Sigmoid colon (tissue), 7 donors: ENCODE results near the gene LSM6. TPM values are rescaled to one million over a fixed set of nuclear protein-coding genes. Genes with fewer than 3 reads are reported as not detected.

Experiments
- DNase-seq: peaks from one replicate; pipeline ENCODE4 v3.0.0-alpha.2; 2019
- H3K27ac ChIP-seq, 4 donors: fragments of 200-600 bp; sonication (generic); one replicate each; pipeline ENCODE4 v1.5.1; 2016 to 2019; ENCODE audit warnings: mild to moderate bottlenecking in 1 of 4
- H3K27me3 ChIP-seq, 3 donors: fragments of 200-600 bp; sonication (generic); one replicate each; pipeline ENCODE4 v1.5.1; 2019; ENCODE audit warnings: mild to moderate bottlenecking in 1 of 3
- H3K36me3 ChIP-seq, 4 donors: fragments of 200-600 bp; sonication (generic); one replicate each; pipeline ENCODE4 v1.5.1; 2016 to 2019
- H3K4me1 ChIP-seq, 4 donors: fragments of 200-600 bp; sonication (generic); one replicate each; pipeline ENCODE4 v1.5.1; 2017 to 2019
- H3K4me3 ChIP-seq, 4 donors: fragments of 200-600 bp; sonication (generic); one replicate each; pipeline ENCODE4 v1.5.1; 2017 to 2019; ENCODE audit warnings: mild to moderate bottlenecking in 2 of 4, moderate library complexity in 1 of 4
- H3K9me3 ChIP-seq, 4 donors: fragments of 200-600 bp in 3 of 4; sonication (generic) in 3 of 4; one replicate each; pipeline versions ENCODE4 v1.5.1 to v1.6.1; 2013 to 2019
- EP300 ChIP-seq, 4 donors: sonication (generic); formaldehyde crosslinking; IDR thresholded peaks; one replicate each; pipeline ENCODE4 v1.6.1; 2017; ENCODE audit warnings: antibody characterized with exemption in 4 of 4
- POLR2A ChIP-seq, 2 donors: fragments of 450-650 bp; IDR thresholded peaks; one replicate each; pipeline ENCODE4 v1.6.1; 2016; ENCODE audit warnings: antibody characterized with exemption in 2 of 2, mild to moderate bottlenecking in 2 of 2, moderate library complexity in 2 of 2
- POLR2AphosphoS5 ChIP-seq, 4 donors: sonication (generic); formaldehyde crosslinking; IDR thresholded peaks; one replicate each; pipeline ENCODE4 v1.6.1; 2017; ENCODE audit warnings: antibody characterized with exemption in 4 of 4
- WGBS, 2 donors: extraction: QIAGEN DNeasy Blood & Tissue Kit; methylation state at CpG; one replicate each; pipeline ENCODE4 v1.1.7; 2013; 5-methylcytosine and 5-hydroxymethylcytosine counted together
- intact Hi-C: fragments of 100-400 bp; cut with DNase I; formaldehyde crosslinking; loops from one replicate; pipeline ENCODE4 v1.15.1; 2023
- polyA plus RNA-seq, 3 donors: library from polyadenylated mRNA; stranded (reverse); fragments of 200-250 nt; gene quantifications; one replicate each; pipeline ENCODE4 v1.2.3, GENCODE V29; 2013
- total RNA-seq, 4 donors: library from RNA; depleted of rRNA; stranded (reverse); fragments of >200 nt; gene quantifications; one replicate each; pipeline ENCODE4 v1.1.0, GENCODE V29; 2016
- TF ChIP-seq, protein P1 (sequence below), 4 experiments: fragments of 450-650 bp in 3 of 4; fragments of 200-600 bp in 1 of 4; IDR thresholded peaks; one replicate each; pipeline ENCODE4 v1.5.1; 2016 to 2019; ENCODE audit warnings: antibody characterized with exemption in 4 of 4, mild to moderate bottlenecking in 3 of 4, moderate library complexity in 2 of 4
- donor health status: healthy with polysubstance abuse.
- donor health status: Bipolar disorder and iron deficiency.
- donor health status: healthy.

LSM6 gene
- total and polyA plus RNA-seq, 7 donors, result 16.9 to 78.9 (median 51.5) TPM

DNA sequence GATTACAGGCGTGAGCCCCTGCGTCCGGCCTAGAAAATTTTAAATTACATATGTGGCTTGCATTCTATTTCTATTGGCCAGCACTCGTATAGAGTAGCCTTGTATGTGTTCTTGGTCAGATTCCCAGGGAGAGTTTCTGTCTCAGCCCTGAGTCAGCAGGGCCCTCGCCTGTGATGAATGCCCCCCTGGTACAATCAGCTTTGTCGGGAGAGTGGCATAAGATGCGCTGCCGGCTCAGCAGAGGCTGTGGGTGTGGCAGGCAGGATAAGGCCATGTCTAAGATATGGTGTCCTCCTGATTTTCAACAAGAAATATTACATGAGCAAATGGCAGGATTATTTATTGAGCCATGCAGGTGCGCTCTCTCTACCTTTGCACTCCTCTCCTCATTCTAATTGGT lies 37.3 kb downstream of the LSM6 start:
- intact Hi-C loops, result no loop called here
- TF ChIP-seq POLR2AphosphoS5 (IDR thresholded peaks at IDR 0.05), result no peak
- TF ChIP-seq, protein P1, sequence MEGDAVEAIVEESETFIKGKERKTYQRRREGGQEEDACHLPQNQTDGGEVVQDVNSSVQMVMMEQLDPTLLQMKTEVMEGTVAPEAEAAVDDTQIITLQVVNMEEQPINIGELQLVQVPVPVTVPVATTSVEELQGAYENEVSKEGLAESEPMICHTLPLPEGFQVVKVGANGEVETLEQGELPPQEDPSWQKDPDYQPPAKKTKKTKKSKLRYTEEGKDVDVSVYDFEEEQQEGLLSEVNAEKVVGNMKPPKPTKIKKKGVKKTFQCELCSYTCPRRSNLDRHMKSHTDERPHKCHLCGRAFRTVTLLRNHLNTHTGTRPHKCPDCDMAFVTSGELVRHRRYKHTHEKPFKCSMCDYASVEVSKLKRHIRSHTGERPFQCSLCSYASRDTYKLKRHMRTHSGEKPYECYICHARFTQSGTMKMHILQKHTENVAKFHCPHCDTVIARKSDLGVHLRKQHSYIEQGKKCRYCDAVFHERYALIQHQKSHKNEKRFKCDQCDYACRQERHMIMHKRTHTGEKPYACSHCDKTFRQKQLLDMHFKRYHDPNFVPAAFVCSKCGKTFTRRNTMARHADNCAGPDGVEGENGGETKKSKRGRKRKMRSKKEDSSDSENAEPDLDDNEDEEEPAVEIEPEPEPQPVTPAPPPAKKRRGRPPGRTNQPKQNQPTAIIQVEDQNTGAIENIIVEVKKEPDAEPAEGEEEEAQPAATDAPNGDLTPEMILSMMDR (IDR thresholded peaks at IDR 0.05), result no peak
- TF ChIP-seq POLR2A (IDR thresholded peaks at IDR 0.05), result no peak
- no peak for TF ChIP-seq EP300 (IDR thresholded peaks at IDR 0.05)
- Histone ChIP-seq H3K9me3 (no peaks in the 10 kb centered on the region), H3K36me3 (no peaks in the 10 kb centered on the region), H3K4me3 (no peak overlapping the region), H3K27ac (no peak overlapping the region), H3K27me3 (no peaks in the 10 kb centered on the region), H3K4me1 (no peaks in the 10 kb centered on the region)
- WGBS, 2 donors, result 93 to 94% methylated on average over 9 of the region's 9 CpGs
- no peak for DNase-seq

DNA sequence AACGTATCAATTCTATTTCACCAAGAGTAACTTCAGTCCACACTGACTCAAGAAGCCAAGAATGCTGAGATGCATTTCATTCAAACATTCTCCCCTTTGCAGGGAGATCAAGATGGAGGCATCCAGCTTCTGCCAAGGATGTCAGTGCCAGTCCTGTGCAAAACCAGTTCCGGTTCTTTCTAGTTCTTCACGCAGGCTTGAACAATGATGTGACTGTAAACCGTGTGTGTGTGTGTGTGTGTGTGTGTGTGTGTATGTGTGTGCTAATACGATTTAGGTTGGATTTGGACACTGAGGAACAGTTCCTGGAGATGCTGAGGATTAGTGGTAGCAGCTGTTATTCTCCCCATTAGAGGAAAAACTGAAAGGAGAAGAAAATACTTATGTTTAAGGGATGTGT lies 38.7 kb downstream of the LSM6 start, which contains the start of gene REELD1:
REELD1 (plus strand) TSS at position 301 of the 400 bp plus-strand sequence. CDS start 2,415 bp downstream, outside the sequence.
- Histone ChIP-seq H3K9me3 (no peaks in the 10 kb centered on the region), H3K27ac (no peak within 1 kb of the TSS), H3K4me3 (no peak within 1 kb of the TSS), H3K36me3 (no peaks in the 10 kb centered on the region), H3K27me3 (no peaks in the 10 kb centered on the region), H3K4me1 (no peaks in the 10 kb centered on the region)
- intact Hi-C loops, result no loop called here
- DNase-seq, result no peak
- TF ChIP-seq POLR2A (IDR thresholded peaks at IDR 0.05), result no peak
- no peak for TF ChIP-seq POLR2AphosphoS5 (IDR thresholded peaks at IDR 0.05)
- TF ChIP-seq, protein P1 (IDR thresholded peaks at IDR 0.05), result no peak
- no peak for TF ChIP-seq EP300 (IDR thresholded peaks at IDR 0.05)
- WGBS, 2 donors, result 82 to 83% methylated on average over 5 of the region's 5 CpGs

DNA sequence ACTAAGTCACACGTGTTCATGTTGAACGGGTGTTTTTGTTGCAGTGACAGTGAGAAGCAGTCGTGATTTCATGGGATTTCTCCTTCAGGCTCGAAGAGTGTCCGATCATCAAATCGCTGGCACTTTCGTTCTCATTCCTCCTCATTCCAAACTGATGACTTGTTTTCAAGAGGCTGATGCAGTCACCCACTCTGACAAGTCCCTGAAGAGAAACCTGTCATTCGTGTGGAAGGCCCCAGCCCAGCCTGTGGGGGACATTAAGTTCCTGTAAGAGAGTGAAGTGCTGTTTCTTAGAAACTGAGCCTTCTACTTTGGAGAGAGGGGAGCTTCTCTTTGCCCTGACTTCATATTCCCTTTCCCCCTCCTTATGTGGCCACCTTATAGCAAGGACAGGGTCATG lies 46.8 kb downstream of the LSM6 start:
- intact Hi-C loops, result no loop called here
- no peak overlapping the region for H3K27ac ChIP-seq
- DNase-seq, result no peak
- no peaks in the 10 kb centered on the region for H3K27me3 ChIP-seq
- H3K4me3 ChIP-seq, result no peak overlapping the region
- WGBS, 2 donors, result 83 to 86% methylated on average over 8 of the region's 8 CpGs
- no peak for TF ChIP-seq POLR2A (IDR thresholded peaks at IDR 0.05)
- TF ChIP-seq POLR2AphosphoS5 (IDR thresholded peaks at IDR 0.05), result no peak
- TF ChIP-seq, protein P1 (IDR thresholded peaks at IDR 0.05), result no peak
- TF ChIP-seq EP300 (IDR thresholded peaks at IDR 0.05), result no peak
- no peaks in the 10 kb centered on the region for H3K4me1 ChIP-seq
- no peaks in the 10 kb centered on the region for H3K36me3 ChIP-seq
- H3K9me3 ChIP-seq, result no peaks in the 10 kb centered on the region

DNA sequence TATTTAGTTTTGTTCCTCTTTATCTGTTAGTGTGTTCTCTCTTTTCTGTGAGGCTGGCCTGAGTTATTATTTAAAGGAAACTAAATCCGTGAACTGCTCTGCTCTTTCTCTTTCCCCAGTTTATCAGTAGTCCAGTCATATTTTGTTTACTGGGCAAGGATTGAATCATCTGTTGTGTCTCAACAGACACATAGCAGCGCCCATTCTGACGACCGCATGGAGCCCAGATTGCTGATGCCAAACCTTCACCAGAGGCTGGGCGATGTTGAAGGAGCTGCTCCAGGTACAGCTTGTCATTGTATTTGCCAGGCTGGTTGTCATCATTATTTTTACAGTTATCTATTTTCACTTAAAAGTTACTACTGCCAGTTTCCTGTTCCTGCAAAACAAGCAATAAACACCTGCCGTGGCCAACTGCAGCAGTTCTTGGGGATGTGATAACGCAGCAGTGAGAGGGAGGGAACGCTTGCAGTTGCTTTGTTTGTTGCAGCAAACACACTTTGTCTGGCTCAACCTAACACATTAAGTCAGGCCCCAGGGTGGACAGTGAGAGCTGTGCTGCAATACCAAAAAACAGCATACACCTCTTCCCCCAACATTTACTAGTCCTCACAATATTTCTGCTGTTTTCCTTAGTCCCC lies 48.9 kb downstream of the LSM6 start:
- WGBS, 2 donors, result 23 to 44% methylated on average over 8 of the region's 8 CpGs
- DNase-seq, result no peak
- TF ChIP-seq POLR2A (IDR thresholded peaks at IDR 0.05) (no peak), POLR2AphosphoS5 (IDR thresholded peaks at IDR 0.05) (no peak), EP300 (IDR thresholded peaks at IDR 0.05) (no peak)
- TF ChIP-seq, protein P1 (IDR thresholded peaks at IDR 0.05), result no peak
- no peaks in the 10 kb centered on the region for H3K4me1 ChIP-seq
- intact Hi-C loops, result no loop called here
- no peaks in the 10 kb centered on the region for H3K36me3 ChIP-seq
- no peaks in the 10 kb centered on the region for H3K27me3 ChIP-seq
- H3K27ac ChIP-seq, result no peak overlapping the region
- no peaks in the 10 kb centered on the region for H3K9me3 ChIP-seq
- H3K4me3 ChIP-seq, result no peak overlapping the region

DNA sequence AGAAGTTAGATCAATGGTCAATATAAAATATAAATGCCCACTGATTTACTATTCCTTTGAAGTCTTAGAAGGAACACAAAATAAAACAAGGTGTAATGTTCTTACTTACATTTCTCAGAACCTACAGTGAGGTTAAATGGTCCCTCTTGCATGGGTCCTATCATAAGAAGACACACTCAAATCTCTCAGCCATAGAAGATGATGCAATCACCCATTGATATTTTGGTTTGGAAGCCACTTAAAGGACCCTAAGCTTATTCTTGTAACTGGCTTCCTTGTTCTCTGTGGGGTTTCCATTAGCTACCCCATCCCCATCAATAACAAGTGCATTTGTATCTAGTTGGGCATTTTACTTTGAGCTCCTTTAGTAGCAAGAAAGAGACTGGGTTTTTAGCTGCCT lies 53.9 kb downstream of the LSM6 start:
- no peak for DNase-seq
- Histone ChIP-seq H3K36me3 (no peaks in the 10 kb centered on the region), H3K9me3 (peaks cover 0 to 2% (median under 1%) of the 10 kb centered on the region in 4 donors), H3K27ac (no peak overlapping the region), H3K4me1 (no peaks in the 10 kb centered on the region), H3K27me3 (no peaks in the 10 kb centered on the region), H3K4me3 (no peak overlapping the region)
- intact Hi-C loops, result no loop called here
- TF ChIP-seq, protein P1 (IDR thresholded peaks at IDR 0.05), result no peak
- TF ChIP-seq POLR2A (IDR thresholded peaks at IDR 0.05) (no peak), POLR2AphosphoS5 (IDR thresholded peaks at IDR 0.05) (no peak), EP300 (IDR thresholded peaks at IDR 0.05) (no peak)
